SK-N-SH (cell line): ENCODE measurements around the gene DNAJA3. TPM values are rescaled to one million over a fixed set of nuclear protein-coding genes. Genes with fewer than 3 reads are reported as not detected.

Experiments used
- CTCF ChIA-PET: fragments of 300-600, 350-600 bp; formaldehyde crosslinking; extraction: SDS; loops from one replicate; lab custom pipeline; 2021; lab: Yijun Ruan, JAX
- POLR2A ChIA-PET: fragments of 350-600 bp; sonication (Branson Sonifier 250); formaldehyde crosslinking; extraction: SDS; loops from one replicate; lab custom pipeline; 2020; ENCODE audit warnings: antibody characterized with exemption, inconsistent platforms; lab: Yijun Ruan, JAX
- DNase-seq: peaks from one replicate; pipeline ENCODE4 v3.0.0; 2012
- H2AFZ ChIP-seq: fragments of 200-600 bp; sonication (generic); 2 replicates; pipeline ENCODE4 v1.8.1; 2016; ENCODE audit warnings: antibody characterized with exemption, mild to moderate bottlenecking, low read depth
- H3F3A ChIP-seq: fragments of 200-600 bp; sonication (generic); replicated peaks from 2 replicates; pipeline ENCODE3; 2016; ENCODE audit warnings: antibody characterized with exemption, mild to moderate bottlenecking; ENCODE audit not compliant: insufficient read depth
- H3K27ac ChIP-seq, 2 experiments: fragments of 200-500 bp in 1 of 2; fragments of 200-600 bp in 1 of 2; sonication (Bioruptor generic) in 1 of 2; sonication (generic), shearing (Covaris generic) in 1 of 2; 2 replicates each; pipeline versions ENCODE4 v1.5.1 to v1.6.1; 2014 to 2016; ENCODE audit warnings: low read depth in 2 of 2, inconsistent platforms in 1 of 2, low read length in 1 of 2, mild to moderate bottlenecking in 1 of 2, mixed read lengths in 1 of 2
- H3K27me3 ChIP-seq: fragments of 200-600 bp; sonication (generic), shearing (Covaris generic); 2 replicates; pipeline ENCODE4 v1.6.1; 2016; ENCODE audit warnings: mixed run types; ENCODE audit not compliant: insufficient read depth
- H3K36me3 ChIP-seq, 2 experiments: fragments of 200-500 bp in 1 of 2; fragments of 200-600 bp in 1 of 2; sonication (Bioruptor generic) in 1 of 2; sonication (generic) in 1 of 2; replicated peaks in 1 of 2; 2 replicates each; pipeline versions ENCODE3 to v1.5.1; 2014 to 2016; ENCODE audit warnings: low read length in 1 of 2, mild to moderate bottlenecking in 1 of 2; ENCODE audit not compliant: insufficient read depth in 2 of 2, control insufficient read depth in 1 of 2
- H3K4me1 ChIP-seq, 2 experiments: fragments of 200-500 bp in 1 of 2; fragments of 200-600 bp in 1 of 2; sonication (Bioruptor generic) in 1 of 2; sonication (generic), shearing (Covaris generic) in 1 of 2; 2 replicates each; pipeline versions ENCODE4 v1.5.1 to v1.6.1; 2014 to 2016; ENCODE audit warnings: low read depth in 1 of 2, low read length in 1 of 2, mixed run types in 1 of 2; ENCODE audit not compliant: insufficient read depth in 2 of 2, control insufficient read depth in 1 of 2
- H3K4me2 ChIP-seq: fragments of 200-600 bp; sonication (generic), shearing (Covaris generic); 2 replicates; pipeline ENCODE4 v1.6.1; 2017; ENCODE audit warnings: mixed run types
- H3K4me3 ChIP-seq, 2 experiments: fragments of 200-500 bp in 1 of 2; fragments of 200-600 bp in 1 of 2; sonication (Bioruptor generic) in 1 of 2; sonication (generic), shearing (Covaris generic) in 1 of 2; 2 replicates each; pipeline versions ENCODE4 v1.5.1 to v1.8.1; 2014 to 2016; ENCODE audit warnings: low read depth in 2 of 2, inconsistent platforms in 1 of 2, low read length in 1 of 2, mild to moderate bottlenecking in 1 of 2, mixed read lengths in 1 of 2, moderate library complexity in 1 of 2
- H3K79me2 ChIP-seq: fragments of 200-600 bp; sonication (generic); 2 replicates; pipeline ENCODE4 v1.8.1; 2017; ENCODE audit warnings: mild to moderate bottlenecking; ENCODE audit not compliant: insufficient read depth
- H3K9ac ChIP-seq: fragments of 200-600 bp; sonication (generic); 2 replicates; pipeline ENCODE4 v1.6.1; 2017; ENCODE audit warnings: mixed run types
- H3K9me2 ChIP-seq: fragments of 200-600 bp; sonication (generic); 2 replicates; pipeline ENCODE4 v1.6.1; 2017; ENCODE audit warnings: mixed run types
- H3K9me3 ChIP-seq: fragments of 200-600 bp; sonication (generic); 2 replicates; pipeline ENCODE4 v1.6.1; 2017; ENCODE audit warnings: mixed run types, mild to moderate bottlenecking, moderate library complexity
- H4K20me1 ChIP-seq: fragments of 200-600 bp; sonication (generic); 2 replicates; pipeline ENCODE4 v1.6.1; 2017; ENCODE audit warnings: mild to moderate bottlenecking, mixed run types; ENCODE audit not compliant: insufficient read depth
- CHD2 ChIP-seq: fragments of 150-350 bp; IDR thresholded peaks from 2 replicates; pipeline ENCODE4 v1.6.1; 2018; ENCODE audit warnings: low read length; ENCODE audit not compliant: partially characterized antibody
- EP300 ChIP-seq, 2 experiments: IDR thresholded peaks; 2 replicates each; pipeline versions ENCODE4 v1.4.0 to v1.6.1; 2012; ENCODE audit warnings: borderline replicate concordance in 1 of 2, low read depth in 1 of 2, low read length in 1 of 2
- JUND ChIP-seq: IDR thresholded peaks from 2 replicates; pipeline ENCODE4 v1.4.0; 2012
- POLR2AphosphoS5 ChIP-seq: IDR thresholded peaks from 2 replicates; pipeline ENCODE4 v1.6.1; 2012; ENCODE audit warnings: low read depth, low read length
- RCOR1 ChIP-seq: fragments of 150-350 bp; IDR thresholded peaks from 2 replicates; pipeline ENCODE4 v1.6.1; 2017; ENCODE audit warnings: antibody characterized with exemption, low read length
- YY1 ChIP-seq: IDR thresholded peaks from 2 replicates; pipeline ENCODE4 v1.4.0; 2012; ENCODE audit warnings: low read depth, mild to moderate bottlenecking
- WGBS: methylation state at CpG from one replicate; pipeline ENCODE4 v1.1.6; 2017; ENCODE audit warnings: low lambda C conversion rate; 5-methylcytosine and 5-hydroxymethylcytosine counted together
- polyA plus RNA-seq, 3 experiments: library from polyadenylated mRNA; depleted of rRNA; stranded (reverse); fragments of >200 nt; gene quantifications; 2 replicates each; pipeline ENCODE4 v1.2.3, GENCODE V29; 2012
- TF ChIP-seq, protein P1 (sequence below): fragments of 200-600 bp; sonication (generic); IDR thresholded peaks from 2 replicates; pipeline ENCODE4 v1.6.1; 2017; ENCODE audit warnings: antibody characterized with exemption, mild to moderate bottlenecking, moderate library complexity
- TF ChIP-seq, protein P2 (sequence below): IDR thresholded peaks from 2 replicates; pipeline ENCODE4 v1.6.1; 2012; ENCODE audit warnings: mild to moderate bottlenecking, low read depth, low read length, moderate library complexity
- TF ChIP-seq, protein P3 (sequence below): IDR thresholded peaks from 2 replicates; pipeline ENCODE4 v1.4.0; 2012; ENCODE audit warnings: low read depth, borderline replicate concordance

Gene DNAJA3
- polyA plus RNA-seq, 1 of the 3 experiments (the other 2 are of a cell fraction), result 52.6 TPM

DNA sequence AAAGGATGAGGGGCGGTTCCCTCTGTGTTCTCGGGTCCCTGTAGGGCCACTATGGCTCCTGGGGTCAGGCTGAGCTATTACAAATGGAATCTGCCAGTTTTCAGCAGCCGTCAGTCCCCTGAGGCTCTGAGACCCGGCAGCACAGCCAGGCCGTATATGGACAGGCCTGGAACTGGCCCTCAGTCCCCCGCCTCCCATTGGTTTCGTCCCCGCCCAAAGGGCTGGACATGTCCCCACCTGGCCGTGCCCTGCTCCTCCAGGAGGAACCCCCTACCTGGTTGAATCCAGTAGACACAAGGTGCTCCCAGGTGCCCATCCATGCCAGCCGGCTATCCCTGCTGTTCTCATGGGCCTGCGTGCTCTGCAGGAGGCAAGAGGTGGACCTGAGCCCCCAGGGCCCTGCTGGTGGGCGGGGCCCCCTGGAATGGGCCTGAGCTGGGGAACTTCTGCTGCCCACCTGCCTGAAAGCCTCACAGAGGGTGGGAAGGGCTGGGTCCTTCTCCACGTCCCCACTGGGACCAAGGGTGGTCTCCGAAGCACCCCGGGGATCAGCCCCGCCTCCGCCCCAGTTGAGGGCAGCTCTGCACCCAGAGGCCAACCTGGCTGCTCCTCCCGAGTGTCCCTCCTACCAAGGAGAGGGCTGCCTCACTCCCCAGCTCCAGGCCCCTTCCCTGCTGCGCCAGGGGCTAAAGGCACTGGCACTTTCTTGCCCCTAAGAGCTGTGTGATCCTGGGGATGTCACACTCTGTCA is 37.2 kb upstream of the DNAJA3 start (continued):
- TF ChIP-seq, protein P1, sequence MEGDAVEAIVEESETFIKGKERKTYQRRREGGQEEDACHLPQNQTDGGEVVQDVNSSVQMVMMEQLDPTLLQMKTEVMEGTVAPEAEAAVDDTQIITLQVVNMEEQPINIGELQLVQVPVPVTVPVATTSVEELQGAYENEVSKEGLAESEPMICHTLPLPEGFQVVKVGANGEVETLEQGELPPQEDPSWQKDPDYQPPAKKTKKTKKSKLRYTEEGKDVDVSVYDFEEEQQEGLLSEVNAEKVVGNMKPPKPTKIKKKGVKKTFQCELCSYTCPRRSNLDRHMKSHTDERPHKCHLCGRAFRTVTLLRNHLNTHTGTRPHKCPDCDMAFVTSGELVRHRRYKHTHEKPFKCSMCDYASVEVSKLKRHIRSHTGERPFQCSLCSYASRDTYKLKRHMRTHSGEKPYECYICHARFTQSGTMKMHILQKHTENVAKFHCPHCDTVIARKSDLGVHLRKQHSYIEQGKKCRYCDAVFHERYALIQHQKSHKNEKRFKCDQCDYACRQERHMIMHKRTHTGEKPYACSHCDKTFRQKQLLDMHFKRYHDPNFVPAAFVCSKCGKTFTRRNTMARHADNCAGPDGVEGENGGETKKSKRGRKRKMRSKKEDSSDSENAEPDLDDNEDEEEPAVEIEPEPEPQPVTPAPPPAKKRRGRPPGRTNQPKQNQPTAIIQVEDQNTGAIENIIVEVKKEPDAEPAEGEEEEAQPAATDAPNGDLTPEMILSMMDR, result no peak
- no peak for TF ChIP-seq JUND
- TF ChIP-seq, protein P2, sequence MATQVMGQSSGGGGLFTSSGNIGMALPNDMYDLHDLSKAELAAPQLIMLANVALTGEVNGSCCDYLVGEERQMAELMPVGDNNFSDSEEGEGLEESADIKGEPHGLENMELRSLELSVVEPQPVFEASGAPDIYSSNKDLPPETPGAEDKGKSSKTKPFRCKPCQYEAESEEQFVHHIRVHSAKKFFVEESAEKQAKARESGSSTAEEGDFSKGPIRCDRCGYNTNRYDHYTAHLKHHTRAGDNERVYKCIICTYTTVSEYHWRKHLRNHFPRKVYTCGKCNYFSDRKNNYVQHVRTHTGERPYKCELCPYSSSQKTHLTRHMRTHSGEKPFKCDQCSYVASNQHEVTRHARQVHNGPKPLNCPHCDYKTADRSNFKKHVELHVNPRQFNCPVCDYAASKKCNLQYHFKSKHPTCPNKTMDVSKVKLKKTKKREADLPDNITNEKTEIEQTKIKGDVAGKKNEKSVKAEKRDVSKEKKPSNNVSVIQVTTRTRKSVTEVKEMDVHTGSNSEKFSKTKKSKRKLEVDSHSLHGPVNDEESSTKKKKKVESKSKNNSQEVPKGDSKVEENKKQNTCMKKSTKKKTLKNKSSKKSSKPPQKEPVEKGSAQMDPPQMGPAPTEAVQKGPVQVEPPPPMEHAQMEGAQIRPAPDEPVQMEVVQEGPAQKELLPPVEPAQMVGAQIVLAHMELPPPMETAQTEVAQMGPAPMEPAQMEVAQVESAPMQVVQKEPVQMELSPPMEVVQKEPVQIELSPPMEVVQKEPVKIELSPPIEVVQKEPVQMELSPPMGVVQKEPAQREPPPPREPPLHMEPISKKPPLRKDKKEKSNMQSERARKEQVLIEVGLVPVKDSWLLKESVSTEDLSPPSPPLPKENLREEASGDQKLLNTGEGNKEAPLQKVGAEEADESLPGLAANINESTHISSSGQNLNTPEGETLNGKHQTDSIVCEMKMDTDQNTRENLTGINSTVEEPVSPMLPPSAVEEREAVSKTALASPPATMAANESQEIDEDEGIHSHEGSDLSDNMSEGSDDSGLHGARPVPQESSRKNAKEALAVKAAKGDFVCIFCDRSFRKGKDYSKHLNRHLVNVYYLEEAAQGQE, result no peak

DNA sequence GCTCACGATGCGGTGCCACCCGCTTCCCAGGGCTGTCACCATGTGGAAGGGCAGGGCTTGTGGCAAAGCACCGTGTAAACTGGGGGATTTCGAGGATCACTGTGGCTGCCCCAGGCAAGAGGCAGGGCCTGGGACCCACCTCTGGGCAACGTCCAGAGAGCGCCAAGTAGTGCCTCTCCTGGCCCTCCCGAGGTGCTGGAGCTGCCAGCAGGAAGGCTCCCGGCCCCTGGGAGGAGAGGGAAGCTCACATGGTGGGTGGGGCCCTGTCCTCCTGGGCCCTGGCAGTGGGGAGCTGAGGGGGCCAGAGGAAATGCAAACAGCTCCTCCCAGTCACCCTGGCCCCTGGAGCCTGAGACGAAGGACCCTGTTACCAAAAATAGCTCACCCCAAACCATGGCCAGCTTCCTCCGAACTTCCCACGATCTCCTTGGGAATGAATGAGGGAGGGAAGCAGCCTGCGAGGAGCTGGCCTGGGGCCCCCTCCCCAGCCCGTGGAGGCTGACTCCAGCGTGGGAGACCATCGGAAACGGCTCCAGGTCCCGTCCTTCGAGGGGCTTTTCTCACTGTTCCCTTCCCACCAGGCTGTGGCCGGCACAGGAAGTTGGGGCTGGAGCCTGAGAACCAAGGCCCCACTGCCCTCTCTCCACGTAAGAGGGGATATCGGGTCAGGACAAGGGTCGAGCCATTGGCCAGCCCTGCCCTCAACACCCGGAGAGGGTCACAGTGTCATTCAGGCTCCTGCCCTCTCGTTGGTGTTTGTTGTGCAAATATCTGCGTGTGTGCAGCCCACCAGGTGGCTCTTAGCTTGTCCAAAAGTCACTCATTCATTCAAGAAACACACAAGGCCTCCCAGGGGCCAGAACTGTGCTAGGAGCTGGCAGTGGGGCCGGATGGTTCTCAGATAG is 36.4 kb upstream of the DNAJA3 start:
- Histone ChIP-seq H3K27me3 (no peaks in the 10 kb centered on the region), H3K4me2 (no peak overlapping the region), H3K9ac (no peak overlapping the region), H3F3A (peaks cover 11% of the 10 kb centered on the region), H2AFZ (no peak overlapping the region)
- DNase-seq, result no peak
- POLR2A ChIA-PET, result no interaction called here
- TF ChIP-seq YY1 (no peak), RCOR1 (no peak), CHD2 (no peak), POLR2AphosphoS5 (no peak), EP300 (IDR thresholded peaks at IDR 0.05; ENCODE audit: borderline replicate concordance in 1 of 2, low read depth in 1 of 2, low read length in 1 of 2) (no peak), JUND (no peak)
- TF ChIP-seq, protein P1, result no peak
- TF ChIP-seq, protein P3, sequence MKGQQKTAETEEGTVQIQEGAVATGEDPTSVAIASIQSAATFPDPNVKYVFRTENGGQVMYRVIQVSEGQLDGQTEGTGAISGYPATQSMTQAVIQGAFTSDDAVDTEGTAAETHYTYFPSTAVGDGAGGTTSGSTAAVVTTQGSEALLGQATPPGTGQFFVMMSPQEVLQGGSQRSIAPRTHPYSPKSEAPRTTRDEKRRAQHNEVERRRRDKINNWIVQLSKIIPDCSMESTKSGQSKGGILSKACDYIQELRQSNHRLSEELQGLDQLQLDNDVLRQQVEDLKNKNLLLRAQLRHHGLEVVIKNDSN, result no peak
- TF ChIP-seq, all 33 proteins: peak for 0
- H3K4me3 ChIP-seq, result no peak overlapping the region
- H3K9me3 ChIP-seq, result no peaks in the 10 kb centered on the region
- no peaks in the 10 kb centered on the region for H3K9me2 ChIP-seq
- H3K4me1 ChIP-seq, result peaks cover 46 to 77% of the 10 kb centered on the region in 2 experiments; a peak in 3 of 4 replicates
- no peaks in the 10 kb centered on the region for H3K79me2 ChIP-seq
- no peaks in the 10 kb centered on the region; the same call in 1 of the 2 replicates for H4K20me1 ChIP-seq
- no peak overlapping the region; a peak in 1 of 4 replicates for H3K27ac ChIP-seq
- CTCF ChIA-PET, result interaction anchor here (1.7 to 32.1 kb wide), 4 partner anchors 9 to 30 kb away, joined by 4 to 558 read pairs (median 14); no protein-coding TSS in a partner anchor
- peaks cover 0 to 2% of the 10 kb centered on the region in 2 experiments for H3K36me3 ChIP-seq
- 82% methylated on average over 12 of the region's 27 CpGs for WGBS
